HL-60 (cell line): ENCODE data around the gene UPK3B.
"Not testable (repeated sequence)": the region's sequence is repeated elsewhere in the genome, so short reads cannot be mapped to it uniquely, and the experiment has no call there.

ENCODE experiments used
- DNase-seq, 2 experiments: peaks; one replicate each; pipeline ENCODE4 v3.0.0-alpha.2; 2010 to 2020; ENCODE audit warnings: low read depth in 1 of 2, low spot score in 1 of 2
- H3K27ac ChIP-seq: fragments of 250-450 bp; sonication (Bioruptor Pico); replicated peaks from 2 replicates; pipeline ENCODE4 v1.5.1; 2020; ENCODE audit warnings: mild to moderate bottlenecking, moderate library complexity
- H3K27me3 ChIP-seq: fragments of 250-450 bp; sonication (Bioruptor Pico); 2 replicates; pipeline ENCODE4 v1.5.1; 2021; ENCODE audit warnings: mild to moderate bottlenecking, moderate library complexity; ENCODE audit not compliant: insufficient read depth, poor library complexity, severe bottlenecking
- H3K4me3 ChIP-seq: replicated peaks from 2 replicates; pipeline ENCODE4 v1.5.1; 2011; ENCODE audit warnings: mild to moderate bottlenecking, control low read depth, low read length; ENCODE audit not compliant: insufficient read depth

Gene UPK3B

GRCh38 chr7:76476742-76477474 is 33.4 kb upstream of the UPK3B start:
- H3K4me3 ChIP-seq, DNase-seq, H3K27ac ChIP-seq, H3K27me3 ChIP-seq: not testable (repeated sequence)

GRCh38 chr7:76479628-76480027 is 30.7 kb upstream of the UPK3B start:
- H3K4me3 ChIP-seq, DNase-seq, H3K27ac ChIP-seq, H3K27me3 ChIP-seq: not testable (repeated sequence)

- DNase-seq, H3K27ac ChIP-seq, H3K27me3 ChIP-seq, H3K4me3 ChIP-seq: not testable (repeated sequence)
These were observed 29.7 kb upstream of the UPK3B start for GRCh38 chr7:76480403-76481253.

GRCh38 chr7:76482660-76483059 is 27.7 kb upstream of the UPK3B start:
- not testable (repeated sequence) for H3K27ac ChIP-seq, DNase-seq, H3K27me3 ChIP-seq, H3K4me3 ChIP-seq

DNA sequence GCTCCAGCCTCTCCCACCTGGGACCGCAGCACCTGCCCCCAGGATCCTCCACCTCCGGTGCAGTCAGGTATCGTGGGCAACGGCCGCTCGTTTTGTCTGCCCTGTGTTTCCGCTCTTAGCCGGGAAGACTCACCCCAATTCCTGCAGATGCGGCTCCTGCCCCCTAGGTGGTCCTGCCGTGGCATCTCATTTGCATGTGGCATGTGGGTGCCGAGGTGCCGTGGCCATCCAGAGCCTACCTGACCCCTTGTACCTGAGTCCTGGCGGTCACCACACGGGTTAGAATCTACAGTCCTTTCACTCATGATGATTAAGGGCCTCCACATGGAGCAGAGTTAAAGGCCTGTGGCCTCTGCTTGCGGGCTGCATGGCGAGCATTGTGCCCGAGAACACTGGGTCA is 27.3 kb upstream of the UPK3B start:
- DNase-seq, H3K4me3 ChIP-seq, H3K27me3 ChIP-seq, H3K27ac ChIP-seq: not testable (repeated sequence)

- DNase-seq, H3K4me3 ChIP-seq, H3K27me3 ChIP-seq, H3K27ac ChIP-seq: not testable (repeated sequence)
These were observed 25.9 kb upstream of the UPK3B start for GRCh38 chr7:76484456-76484855.

- DNase-seq, H3K27me3 ChIP-seq, H3K27ac ChIP-seq, H3K4me3 ChIP-seq: not testable (repeated sequence)
These were observed 24.3 kb upstream of the UPK3B start for GRCh38 chr7:76485822-76486610.

DNA sequence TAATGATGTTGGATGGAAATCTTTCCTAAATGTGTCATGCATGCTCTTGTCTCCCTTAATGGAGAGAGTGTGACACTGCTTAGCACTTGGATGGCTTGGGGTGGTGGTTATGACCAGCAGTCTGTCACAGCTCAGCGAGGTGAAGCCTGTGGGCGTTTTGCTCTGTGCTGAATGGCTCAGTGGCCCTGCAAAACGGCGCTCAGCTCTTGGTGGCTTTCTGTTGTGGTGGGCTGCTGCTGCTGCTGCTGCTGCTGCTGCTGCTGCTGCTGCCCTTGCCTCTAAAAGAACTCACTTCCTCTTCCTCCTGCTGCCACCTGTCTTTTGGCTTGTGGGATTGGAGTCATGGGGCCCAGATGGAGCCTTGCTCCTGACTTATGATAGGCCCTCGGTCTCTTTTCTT is 23.7 kb upstream of the UPK3B start:
- peak in 1 of 2 experiments; percentile 64 for DNase-seq
- H3K27ac ChIP-seq: 0 out of 2 replicates have a peak overlapping the region, but pooled peaks have one; percentile 37
- H3K4me3 ChIP-seq, H3K27me3 ChIP-seq: not testable (repeated sequence)

GRCh38 chr7:76487969-76488368 is 22.4 kb upstream of the UPK3B start:
- not testable (repeated sequence) for H3K27me3 ChIP-seq, H3K27ac ChIP-seq
- DNase-seq: peak in 1 of 2 experiments; percentile 72

GRCh38 chr7:76492139-76492538 is 18.2 kb upstream of the UPK3B start:
- not testable (repeated sequence) for H3K27ac ChIP-seq

More at GRCh38 chr7:76487969-76488368, 22.4 kb upstream of the UPK3B start:
- not testable (repeated sequence) for H3K4me3 ChIP-seq

DNA sequence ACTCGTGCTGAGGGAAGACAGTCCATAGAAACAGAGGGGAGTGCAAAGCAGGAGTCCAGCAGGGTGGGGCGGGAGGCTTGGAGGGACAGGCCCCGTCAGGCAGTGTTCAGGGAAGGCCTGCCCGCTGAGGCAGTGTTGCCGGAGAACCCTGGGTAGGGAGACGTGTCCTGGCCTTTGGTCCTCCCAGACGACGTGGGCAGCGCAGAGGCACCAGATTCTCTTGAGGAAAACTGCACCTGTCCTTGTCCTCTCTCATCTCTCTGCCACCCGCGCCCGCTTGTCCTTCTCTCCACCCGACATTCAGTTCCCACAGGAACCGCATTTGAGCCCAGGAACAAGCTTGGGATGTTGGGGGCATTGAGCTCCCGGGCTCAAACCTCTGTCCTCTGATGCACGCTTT is 14.6 kb upstream of the UPK3B start:
- not testable (repeated sequence) for H3K4me3 ChIP-seq, H3K27me3 ChIP-seq, H3K27ac ChIP-seq, DNase-seq

More at GRCh38 chr7:76492139-76492538, 18.2 kb upstream of the UPK3B start:
- not testable (repeated sequence) for DNase-seq, H3K4me3 ChIP-seq, H3K27me3 ChIP-seq

- H3K27ac ChIP-seq, H3K27me3 ChIP-seq, H3K4me3 ChIP-seq, DNase-seq: not testable (repeated sequence)
These were observed 12.3 kb upstream of the UPK3B start for GRCh38 chr7:76497918-76498582.

- H3K27ac ChIP-seq, H3K4me3 ChIP-seq, DNase-seq, H3K27me3 ChIP-seq: not testable (repeated sequence)
These were observed 11.7 kb upstream of the UPK3B start for GRCh38 chr7:76498583-76499200.
